GM18517 (cell line): ENCODE measurements around the gene TGM1.

Experiments
- ATAC-seq: cut with Tn5 transposase; IDR thresholded peaks from one replicate; pipeline ENCODE4 v1.9.1; 2021; ENCODE audit warnings: mild to moderate bottlenecking, moderate library complexity; ENCODE audit not compliant: unreplicated experiment

TGM1 gene

GRCh38 chr14:24262821-24263733, at the start of gene TGM1:
Gene TGM1, minus strand, starts transcription at chr14:24263177. Its CDS starts 825 bp downstream, at chr14:24262352.
- ATAC-seq: no peak

GRCh38 chr14:24311837-24312615, 49.0 kb upstream of the TGM1 start:
- no peak for ATAC-seq

- peak; percentile 62 for ATAC-seq
Measured at GRCh38 chr14:24310646-24311604, 47.9 kb upstream of the TGM1 start, which contains the start of gene LTB4R. Gene LTB4R, plus strand, starts transcription at chr14:24311502. Its CDS starts 4,150 bp downstream, at chr14:24315652.

GRCh38 chr14:24310265-24310645, 47.3 kb upstream of the TGM1 start:
- no peak for ATAC-seq

GRCh38 chr14:24309538-24310264, 46.7 kb upstream of the TGM1 start, which contains the start of gene LTB4R2:
Gene LTB4R2, plus strand, starts transcription at chr14:24310140. Its CDS starts 525 bp downstream, at chr14:24310665.
- no peak for ATAC-seq

GRCh38 chr14:24308342-24309124, 45.6 kb upstream of the TGM1 start:
- ATAC-seq: no peak

GRCh38 chr14:24307575-24308341, 44.8 kb upstream of the TGM1 start, which contains the start of gene CIDEB:
Gene CIDEB, minus strand, starts transcription at chr14:24307977. Its CDS starts 119 bp downstream, at chr14:24307858.
- no peak for ATAC-seq

- no peak for ATAC-seq
Measured at GRCh38 chr14:24307156-24307574, 44.2 kb upstream of the TGM1 start.

- ATAC-seq: no peak
Measured at GRCh38 chr14:24304019-24304387, 41.0 kb upstream of the TGM1 start.

GRCh38 chr14:24300326-24300980, 37.5 kb upstream of the TGM1 start:
- no peak for ATAC-seq

- ATAC-seq: peak; percentile 64
Measured at GRCh38 chr14:24299255-24300191, 36.5 kb upstream of the TGM1 start, which contains the start of the genes DHRS1 and NOP9. Gene DHRS1, minus strand, starts transcription at chr14:24299780. Its CDS starts 674 bp downstream, at chr14:24299106. Gene NOP9, plus strand, starts transcription at chr14:24299850. Its CDS starts 105 bp downstream, at chr14:24299955.

- ATAC-seq: no peak
Measured at GRCh38 chr14:24298892-24299254, 35.9 kb upstream of the TGM1 start.

GRCh38 chr14:24297190-24297964, 34.4 kb upstream of the TGM1 start:
- peak; percentile 23 for ATAC-seq

GRCh38 chr14:24296341-24297157, 33.6 kb upstream of the TGM1 start:
- ATAC-seq: peak; percentile 52

- ATAC-seq: no peak
Measured at GRCh38 chr14:24293525-24293924, 30.5 kb upstream of the TGM1 start.
